T-helper 1 cell treated with Interleukin-12 subunit alpha and Interleukin-12 subunit beta and Interleukin-4 antibody, amounts not matched to agents 30 μg/mL and 1 μg/mL, for 36 hours (primary cell): ENCODE measurements around the gene INSC.
"Not testable (repeated sequence)": the region's sequence is repeated elsewhere in the genome, so short reads cannot be mapped to it uniquely, and the experiment has no call there.

Experiments
- H3K27ac Mint-ChIP-seq: one replicate; pipeline ENCODE4 v1.8.0; 2021; ENCODE audit warnings: mild to moderate bottlenecking, mixed read lengths
- H3K27me3 Mint-ChIP-seq: one replicate; pipeline ENCODE4 v1.8.0; 2021; ENCODE audit warnings: low read depth, mixed read lengths
- H3K36me3 Mint-ChIP-seq: one replicate; pipeline ENCODE4 v1.8.0; 2021; ENCODE audit warnings: low read depth, mixed read lengths
- H3K4me1 Mint-ChIP-seq: one replicate; pipeline ENCODE4 v1.8.0; 2021; ENCODE audit warnings: low read depth, mixed read lengths
- H3K4me3 Mint-ChIP-seq: one replicate; pipeline ENCODE4 v1.8.0; 2021; ENCODE audit warnings: mild to moderate bottlenecking, moderate library complexity, mixed read lengths
- H3K9me3 Mint-ChIP-seq: one replicate; pipeline ENCODE4 v1.8.0; 2021; ENCODE audit warnings: mixed read lengths

The INSC gene, protein sequence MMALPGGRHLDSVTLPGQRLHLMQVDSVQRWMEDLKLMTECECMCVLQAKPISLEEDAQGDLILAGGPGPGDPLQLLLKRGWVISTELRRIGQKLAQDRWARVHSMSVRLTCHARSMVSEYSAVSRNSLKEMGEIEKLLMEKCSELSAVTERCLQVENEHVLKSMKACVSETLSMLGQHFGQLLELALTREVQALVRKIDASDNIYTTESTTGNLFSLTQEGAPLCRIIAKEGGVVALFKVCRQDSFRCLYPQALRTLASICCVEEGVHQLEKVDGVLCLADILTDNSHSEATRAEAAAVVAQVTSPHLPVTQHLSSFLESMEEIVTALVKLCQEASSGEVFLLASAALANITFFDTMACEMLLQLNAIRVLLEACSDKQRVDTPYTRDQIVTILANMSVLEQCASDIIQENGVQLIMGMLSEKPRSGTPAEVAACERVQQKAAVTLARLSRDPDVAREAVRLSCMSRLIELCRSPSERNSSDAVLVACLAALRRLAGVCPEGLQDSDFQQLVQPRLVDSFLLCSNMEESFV

DNA sequence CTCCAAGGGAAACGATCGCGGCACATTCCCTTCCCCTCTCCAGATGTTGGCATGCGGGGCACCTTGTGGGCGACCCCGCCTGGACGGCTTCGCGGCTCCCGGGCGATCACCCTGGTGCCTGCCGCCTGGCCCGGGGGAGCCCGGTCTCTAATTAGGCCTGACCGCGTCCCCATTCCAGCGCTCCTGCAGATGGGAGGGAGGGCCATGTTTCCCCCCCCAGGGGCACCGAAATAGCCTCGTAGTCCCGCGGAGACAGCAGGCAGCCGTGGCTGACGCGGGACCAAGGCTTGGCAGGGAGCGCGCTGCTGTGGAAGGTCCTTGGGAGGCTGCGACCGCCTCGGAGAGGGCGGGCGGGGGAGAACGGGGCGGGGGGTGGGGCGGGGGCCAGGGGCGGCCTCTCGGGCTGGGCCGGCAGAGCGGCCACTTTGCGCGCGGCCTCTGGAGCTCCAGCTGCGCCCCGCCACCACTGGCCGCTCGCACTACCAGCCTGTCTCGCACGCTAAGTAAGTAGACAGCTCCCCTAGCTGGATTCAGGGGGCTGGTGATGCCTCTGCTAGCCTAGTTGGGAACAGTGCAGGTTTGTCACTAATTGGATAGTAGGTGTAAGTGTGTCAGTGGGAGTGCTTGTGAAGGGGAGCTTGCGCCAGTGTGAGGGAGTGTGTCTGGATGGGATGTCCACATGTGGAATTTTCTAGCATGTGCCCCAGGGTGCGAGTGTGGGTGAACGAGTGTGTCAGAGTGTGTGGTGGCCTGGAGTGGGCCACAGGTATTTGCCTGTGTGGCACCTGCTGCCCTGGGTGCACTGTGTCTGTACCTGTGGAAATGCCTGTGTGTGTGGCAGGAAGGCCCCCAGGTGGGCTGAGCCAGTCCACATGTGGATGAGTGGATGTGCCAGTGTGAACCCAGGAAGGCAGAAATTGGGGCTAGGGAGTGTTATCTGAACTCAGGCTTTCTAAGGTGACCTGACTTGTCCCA lies at the start of gene INSC:
TSS of gene INSC (plus strand) at position 423 of the 975 bp plus-strand sequence. CDS start 34,252 bp downstream, outside the sequence.
- Mint-ChIP-seq H3K4me3 (peak within 1 kb of the TSS; percentile 64), H3K9me3 (no peaks in the 10 kb centered on the region), H3K27me3 (peaks cover 30% of the 10 kb centered on the region), H3K4me1 (peaks cover 63% of the 10 kb centered on the region), H3K27ac (peak within 1 kb of the TSS; percentile 76), H3K36me3 (peaks cover 8% of the 10 kb centered on the region)

DNA sequence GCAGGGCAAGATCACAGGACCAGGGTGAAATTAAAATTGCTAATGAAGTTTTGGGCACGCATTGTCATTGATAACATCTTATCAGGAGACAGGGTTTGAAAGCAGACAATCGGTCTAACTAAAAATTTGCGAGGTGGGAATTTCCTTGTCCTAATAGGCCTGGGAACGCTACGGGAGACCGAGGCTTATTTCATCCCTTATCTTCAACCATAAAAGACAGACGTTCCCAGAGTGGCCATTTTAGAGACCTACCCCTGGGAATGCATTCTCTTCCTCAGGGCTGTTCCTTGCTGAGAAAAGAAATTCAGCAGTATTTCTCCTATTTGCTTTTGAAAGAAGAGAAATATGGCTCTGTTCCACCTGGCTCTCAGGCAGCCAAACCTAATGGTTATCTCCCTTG lies 45.0 kb upstream of the INSC start:
- H3K4me3 Mint-ChIP-seq, H3K27ac Mint-ChIP-seq, H3K36me3 Mint-ChIP-seq: not testable (repeated sequence)
- Mint-ChIP-seq H3K27me3 (peaks cover 44% of the 10 kb centered on the region), H3K9me3 (peaks cover 14% of the 10 kb centered on the region), H3K4me1 (peaks cover 15% of the 10 kb centered on the region)

DNA sequence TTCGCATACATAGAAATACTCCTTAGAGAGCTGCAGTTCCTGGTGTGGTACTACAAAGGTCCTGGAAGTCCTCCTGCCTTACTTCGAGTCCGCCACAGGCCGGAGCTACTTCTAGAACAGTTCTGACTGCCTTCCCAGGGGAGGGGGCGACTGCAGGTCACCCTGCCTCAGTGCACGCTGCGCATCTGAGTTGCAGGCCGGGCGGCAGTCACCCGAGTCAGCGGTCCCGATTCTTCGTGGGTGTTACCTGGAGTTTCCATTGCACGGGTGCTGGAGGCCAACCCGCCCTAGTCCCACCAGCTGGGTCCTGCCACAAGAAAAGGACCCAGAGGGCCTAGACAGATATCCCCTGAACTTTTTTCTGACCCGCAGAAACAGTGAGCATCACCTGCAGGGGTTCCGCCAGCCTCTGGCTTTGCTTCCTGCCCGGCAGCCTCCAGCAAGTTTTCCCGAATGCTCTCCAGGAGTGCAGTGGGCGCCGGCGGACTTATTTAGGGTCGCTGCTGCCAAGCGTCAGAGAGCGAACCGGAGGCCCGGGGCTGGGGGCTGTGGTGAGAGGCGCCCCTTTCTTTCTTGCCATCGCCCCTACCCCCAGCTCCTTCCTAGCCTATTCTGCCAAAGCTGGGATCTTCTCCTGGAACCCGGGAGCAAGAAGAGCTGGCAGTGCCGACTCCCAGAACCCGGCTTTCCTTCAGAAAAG lies 43.0 kb upstream of the INSC start:
- no peak overlapping the region for H3K27ac Mint-ChIP-seq
- H3K36me3 Mint-ChIP-seq: no peaks in the 10 kb centered on the region
- peaks cover 39% of the 10 kb centered on the region for H3K27me3 Mint-ChIP-seq
- peaks cover 14% of the 10 kb centered on the region for H3K9me3 Mint-ChIP-seq
- H3K4me3 Mint-ChIP-seq: no peak overlapping the region
- peaks cover 17% of the 10 kb centered on the region for H3K4me1 Mint-ChIP-seq

DNA sequence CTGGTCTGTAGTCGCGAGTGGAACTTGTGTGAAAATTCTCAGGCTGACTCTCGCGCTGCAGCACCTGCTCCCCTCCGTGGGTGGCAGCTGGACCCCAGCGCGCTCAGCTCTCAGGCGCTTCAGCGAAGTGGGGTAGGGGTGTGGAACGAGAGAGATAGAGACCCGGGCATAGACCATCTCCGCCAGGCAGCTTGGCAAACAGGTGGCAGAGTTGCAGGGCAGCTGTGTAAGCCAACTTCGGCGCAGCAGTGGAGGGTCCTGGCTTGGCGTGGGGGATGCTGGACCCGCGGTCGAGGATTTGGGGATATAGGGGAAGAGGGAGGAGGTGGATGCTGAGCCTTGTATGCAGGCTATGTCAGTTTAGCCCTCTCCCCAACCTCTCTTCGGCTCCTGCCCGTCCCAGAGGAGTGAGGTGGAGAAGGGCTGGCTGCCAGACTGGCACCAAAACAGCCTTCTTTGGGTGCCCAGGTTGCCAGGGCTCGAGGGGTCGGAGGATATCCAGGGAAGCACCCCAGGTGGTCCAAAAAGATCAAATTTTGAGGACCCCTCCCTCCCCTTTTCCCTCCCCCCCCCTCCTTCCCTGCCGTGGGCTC lies 42.1 kb upstream of the INSC start:
- H3K4me3 Mint-ChIP-seq: no peak overlapping the region
- H3K27me3 Mint-ChIP-seq: peaks cover 42% of the 10 kb centered on the region
- H3K9me3 Mint-ChIP-seq: peaks cover 14% of the 10 kb centered on the region
- H3K4me1 Mint-ChIP-seq: peaks cover 17% of the 10 kb centered on the region
- no peaks in the 10 kb centered on the region for H3K36me3 Mint-ChIP-seq
- H3K27ac Mint-ChIP-seq: no peak overlapping the region

DNA sequence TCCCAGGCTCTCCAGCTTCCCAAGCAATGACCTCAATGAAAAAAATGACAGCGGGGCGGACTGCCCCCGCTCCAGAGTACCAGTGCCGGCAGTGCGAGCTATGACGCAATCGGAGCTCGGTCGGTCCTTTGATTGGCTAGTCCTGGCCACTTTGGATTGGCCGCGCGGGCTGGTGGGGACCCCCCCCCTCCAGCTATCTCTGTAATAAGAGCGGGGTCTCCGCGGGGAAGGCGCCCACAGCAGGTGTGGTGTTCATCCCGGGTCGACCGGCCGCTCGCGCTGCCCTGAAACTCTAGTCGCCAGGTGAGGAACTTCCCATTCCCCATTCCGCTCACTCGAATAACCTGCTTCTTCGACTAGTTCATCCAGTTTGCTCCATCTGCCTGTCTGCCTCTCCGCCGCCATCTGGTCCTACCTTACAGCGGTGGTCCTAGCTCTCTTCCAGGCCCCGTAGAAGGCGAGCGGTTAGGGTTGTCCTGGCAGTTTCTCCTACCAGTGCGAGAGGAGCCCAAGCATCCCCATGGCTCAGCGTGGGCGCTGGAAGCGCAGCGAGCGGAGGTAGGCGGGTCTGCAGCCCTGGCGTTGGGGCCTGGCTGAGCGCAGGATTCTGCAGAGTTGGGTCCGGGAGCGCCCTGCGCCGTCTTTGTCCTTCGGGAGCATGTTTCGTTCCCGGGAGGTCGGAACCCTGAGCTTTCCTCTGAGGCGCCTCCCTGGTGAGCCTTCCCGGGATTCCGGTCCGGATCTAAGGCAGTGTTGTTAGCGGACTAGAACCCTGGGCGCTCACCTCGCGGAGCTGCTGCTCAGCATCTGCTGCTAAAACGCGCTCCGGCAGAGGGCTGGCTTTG lies 41.1 kb upstream of the INSC start, which contains the start of gene CALCB:
TSS of gene CALCB (plus strand) at position 233 of the 845 bp plus-strand sequence. CDS start 1,126 bp downstream, outside the sequence.
- peaks cover 46% of the 10 kb centered on the region for H3K27me3 Mint-ChIP-seq
- H3K36me3 Mint-ChIP-seq: no peaks in the 10 kb centered on the region
- no peak within 1 kb of the TSS for H3K27ac Mint-ChIP-seq
- H3K4me3 Mint-ChIP-seq: peak within 1 kb of the TSS; percentile 71
- peaks cover 17% of the 10 kb centered on the region for H3K4me1 Mint-ChIP-seq
- H3K9me3 Mint-ChIP-seq: peaks cover 9% of the 10 kb centered on the region

DNA sequence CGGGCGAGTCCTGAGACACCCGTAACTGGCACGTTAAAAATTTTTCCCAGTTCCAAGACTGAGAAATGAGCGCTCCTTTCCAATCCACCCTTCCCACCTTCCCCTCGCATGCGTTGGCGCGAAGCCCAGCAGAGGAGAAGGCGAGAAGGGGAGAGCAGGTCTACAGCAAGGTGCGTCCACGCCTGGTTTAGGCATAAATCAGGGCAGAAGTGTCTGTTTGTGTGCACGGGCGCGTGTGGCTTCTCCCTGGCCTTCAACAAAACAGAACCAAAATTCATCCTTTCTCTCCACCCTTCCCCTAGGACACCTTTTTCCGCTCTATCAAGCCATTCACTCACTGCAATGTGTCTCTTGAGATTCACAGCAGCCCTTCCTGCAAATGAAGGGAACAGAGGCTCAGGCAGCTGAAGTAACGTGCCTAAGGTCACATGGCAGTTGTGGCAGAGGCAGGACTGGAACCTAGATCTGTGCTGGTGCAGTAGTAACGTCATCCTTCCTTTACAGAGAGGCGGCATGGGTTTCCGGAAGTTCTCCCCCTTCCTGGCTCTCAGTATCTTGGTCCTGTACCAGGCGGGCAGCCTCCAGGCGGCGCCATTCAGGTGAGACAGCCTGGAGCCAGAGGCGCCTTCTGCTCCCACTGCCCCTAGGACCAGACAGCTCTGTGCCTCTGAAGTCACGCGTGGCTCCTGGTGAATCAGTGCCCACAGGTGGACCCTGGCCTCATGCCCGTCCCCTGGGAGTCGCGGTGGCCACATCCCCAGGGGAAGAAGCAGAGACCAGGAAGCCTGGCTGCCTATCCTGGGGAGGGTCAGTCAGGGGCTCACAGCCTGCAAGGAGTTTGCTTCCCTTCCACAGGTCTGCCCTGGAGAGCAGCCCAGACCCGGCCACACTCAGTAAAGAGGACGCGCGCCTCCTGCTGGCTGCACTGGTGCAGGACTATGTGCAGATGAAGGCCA lies 40.2 kb upstream of the INSC start:
- Mint-ChIP-seq H3K27me3 (peaks cover 49% of the 10 kb centered on the region), H3K27ac (no peak overlapping the region), H3K4me1 (peaks cover 17% of the 10 kb centered on the region), H3K9me3 (peaks cover under 1% of the 10 kb centered on the region), H3K4me3 (peak overlapping the region; percentile 71), H3K36me3 (no peaks in the 10 kb centered on the region)

DNA sequence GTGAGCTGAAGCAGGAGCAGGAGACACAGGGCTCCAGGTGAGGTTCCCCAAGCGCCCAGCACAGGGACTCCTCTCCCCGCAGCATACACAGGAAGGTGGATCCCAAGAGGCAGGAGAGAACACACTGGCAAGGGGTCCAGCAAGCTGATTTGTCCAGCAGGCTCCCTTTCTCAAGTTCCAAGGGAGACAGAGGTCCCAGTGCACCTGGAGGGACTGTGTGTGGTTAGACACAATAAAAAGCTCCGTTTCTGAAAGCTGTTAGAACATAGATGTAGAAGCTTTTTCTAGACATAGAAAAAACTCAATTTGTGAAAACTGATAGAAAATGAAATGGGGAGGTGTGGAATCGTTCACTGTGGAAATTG lies 39.6 kb upstream of the INSC start:
- peaks cover 54% of the 10 kb centered on the region for H3K27me3 Mint-ChIP-seq
- H3K27ac Mint-ChIP-seq: no peak overlapping the region

DNA sequence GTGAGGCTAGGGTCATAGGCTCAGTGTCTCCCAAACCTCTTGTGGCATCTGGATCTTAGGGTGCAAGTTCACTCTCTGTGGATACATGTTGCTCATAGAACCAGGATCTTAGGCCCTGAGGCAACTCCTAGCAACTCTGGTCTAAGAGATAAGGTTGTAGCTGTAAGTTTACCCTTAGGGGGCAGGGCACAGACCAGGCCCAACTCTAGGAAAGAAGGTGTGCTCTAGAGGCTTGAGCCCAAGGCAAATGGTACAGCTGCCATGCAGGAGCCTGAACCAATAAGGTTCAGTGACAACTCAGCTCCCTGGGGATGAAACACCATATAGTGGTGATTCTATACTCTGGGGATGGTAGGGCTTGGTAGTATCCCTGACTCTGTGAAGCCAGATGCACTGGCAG lies 23.5 kb upstream of the INSC start:
- no peaks in the 10 kb centered on the region for H3K9me3 Mint-ChIP-seq
- H3K27ac Mint-ChIP-seq: no peak overlapping the region
- no peak overlapping the region for H3K4me3 Mint-ChIP-seq
- H3K4me1 Mint-ChIP-seq: peaks cover 1% of the 10 kb centered on the region
- H3K27me3 Mint-ChIP-seq: peaks cover 43% of the 10 kb centered on the region
- H3K36me3 Mint-ChIP-seq: no peaks in the 10 kb centered on the region

More for the DNA sequence above, 39.6 kb upstream of the INSC start:
- H3K36me3 Mint-ChIP-seq: no peaks in the 10 kb centered on the region
- H3K4me3 Mint-ChIP-seq: no peak overlapping the region
- H3K4me1 Mint-ChIP-seq: peaks cover 17% of the 10 kb centered on the region
- no peaks in the 10 kb centered on the region for H3K9me3 Mint-ChIP-seq

DNA sequence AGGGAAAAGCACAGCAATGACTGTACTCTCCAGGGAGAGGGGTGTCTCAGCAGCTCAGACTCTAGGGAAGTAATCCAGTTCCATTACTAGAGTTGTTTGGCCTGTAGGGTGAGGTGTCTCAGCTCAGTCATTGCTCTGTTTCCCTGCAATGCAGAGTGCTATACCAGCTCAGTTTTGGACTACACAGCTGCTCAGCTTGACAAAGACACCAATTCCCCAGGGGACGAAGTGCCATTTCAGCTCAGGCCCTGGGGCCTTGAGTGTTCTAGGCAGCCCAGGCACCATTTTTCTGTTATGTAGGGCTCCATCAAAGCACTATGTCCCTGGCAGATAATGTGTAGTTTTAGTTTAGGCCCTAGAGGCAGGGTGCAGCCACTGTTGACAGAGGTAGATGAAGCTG lies 23.1 kb upstream of the INSC start:
- Mint-ChIP-seq H3K4me3 (no peak overlapping the region), H3K4me1 (peaks cover 1% of the 10 kb centered on the region), H3K9me3 (no peaks in the 10 kb centered on the region), H3K36me3 (no peaks in the 10 kb centered on the region), H3K27me3 (peaks cover 42% of the 10 kb centered on the region), H3K27ac (no peak overlapping the region)

DNA sequence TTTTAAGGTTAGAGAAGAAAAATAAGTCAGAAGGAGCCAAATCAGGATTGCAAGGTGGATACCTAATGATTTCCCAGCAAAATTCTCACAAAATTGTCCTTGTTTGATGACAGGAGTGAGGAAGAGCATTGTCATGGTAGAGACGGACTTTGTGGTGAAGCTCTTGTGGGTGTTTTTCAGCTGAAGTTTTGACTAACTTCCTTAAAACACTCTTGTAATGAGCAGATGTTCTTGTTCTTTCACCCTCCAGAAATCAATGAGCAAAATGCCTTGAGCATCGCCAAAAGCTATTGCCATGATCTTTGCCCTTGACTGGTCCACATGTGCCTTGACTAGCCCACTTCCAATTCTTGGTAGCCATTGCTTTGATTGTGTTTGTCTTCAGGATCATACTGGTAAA lies 21.3 kb upstream of the INSC start:
- H3K4me1 Mint-ChIP-seq: peaks cover 1% of the 10 kb centered on the region
- H3K36me3 Mint-ChIP-seq: no peaks in the 10 kb centered on the region
- peaks cover 37% of the 10 kb centered on the region for H3K27me3 Mint-ChIP-seq
- H3K4me3 Mint-ChIP-seq: no peak overlapping the region
- H3K9me3 Mint-ChIP-seq: no peaks in the 10 kb centered on the region
- H3K27ac Mint-ChIP-seq: no peak overlapping the region

DNA sequence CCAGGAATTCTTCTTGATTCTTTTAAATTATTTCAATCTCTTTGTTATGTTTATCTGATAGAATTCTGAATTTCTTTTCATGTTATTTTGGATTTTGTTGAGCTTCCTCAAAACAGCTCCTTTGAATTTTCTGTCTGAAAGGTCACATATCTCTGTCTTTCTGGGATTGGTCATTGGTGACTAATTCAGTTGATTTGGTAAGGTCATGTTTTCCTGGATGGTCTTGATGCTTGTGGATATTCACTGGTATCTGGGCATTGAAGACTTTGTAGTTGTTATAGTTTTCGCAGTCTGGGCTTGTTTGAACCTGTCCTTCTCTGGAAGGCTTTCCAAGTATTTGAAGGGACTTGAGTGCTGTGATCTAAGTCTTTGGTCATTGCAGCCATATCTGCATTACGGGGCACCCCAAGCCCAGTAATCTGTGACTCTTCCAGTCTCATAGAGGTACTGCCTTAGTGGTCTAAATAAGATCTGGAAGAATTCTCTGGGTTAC lies 18.9 kb upstream of the INSC start:
- Mint-ChIP-seq H3K27ac (no peak overlapping the region), H3K4me1 (no peaks in the 10 kb centered on the region), H3K27me3 (peaks cover 51% of the 10 kb centered on the region), H3K9me3 (no peaks in the 10 kb centered on the region), H3K36me3 (no peaks in the 10 kb centered on the region), H3K4me3 (no peak overlapping the region)

DNA sequence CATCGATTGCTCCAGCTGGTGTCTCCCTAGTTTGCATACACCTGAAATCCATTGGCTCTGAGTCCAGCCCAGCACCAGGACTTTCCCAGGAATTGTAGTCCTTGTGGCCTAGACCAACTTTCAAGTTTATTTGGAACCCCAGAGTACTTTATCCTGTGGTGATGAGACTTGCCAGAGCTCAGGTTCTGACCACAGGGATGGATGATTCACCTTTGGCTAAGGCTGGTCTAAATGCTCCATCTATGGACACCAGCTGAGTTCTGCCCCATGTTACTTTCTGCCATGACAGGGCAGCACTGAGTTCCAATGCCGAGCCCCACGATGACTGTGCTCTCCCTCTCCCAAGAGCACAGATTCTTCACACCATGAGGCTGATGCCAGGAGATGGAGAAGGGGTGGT lies 17.3 kb upstream of the INSC start:
- Mint-ChIP-seq H3K36me3 (no peaks in the 10 kb centered on the region), H3K27ac (no peak overlapping the region), H3K4me1 (peaks cover 3% of the 10 kb centered on the region), H3K9me3 (no peaks in the 10 kb centered on the region), H3K4me3 (no peak overlapping the region), H3K27me3 (peaks cover 55% of the 10 kb centered on the region)
